ENCODE data around the gene UGCG.
"Not testable (repeated sequence)": the region's sequence is repeated elsewhere in the genome, so short reads cannot be mapped to it uniquely, and the experiment has no call there.

UGCG gene

GRCh38 chr9:111920531-111920930 lies 23.9 kb downstream of the UGCG start:
- DNase-seq (ENCODE audit: low read depth), result no peak

- DNase-seq (ENCODE audit: low read depth), result no peak
Measured at GRCh38 chr9:111922324-111923013, 25.9 kb downstream of the UGCG start.

GRCh38 chr9:111924281-111924680 lies 27.7 kb downstream of the UGCG start:
- DNase-seq (ENCODE audit: low read depth), result no peak

- no peak for DNase-seq (ENCODE audit: low read depth)
Measured at GRCh38 chr9:111925017-111925770, 28.6 kb downstream of the UGCG start.

- no peak for DNase-seq (ENCODE audit: low read depth)
Measured at GRCh38 chr9:111925784-111926183, 29.2 kb downstream of the UGCG start.

- no peak for DNase-seq (ENCODE audit: low read depth)
Measured at GRCh38 chr9:111926421-111926875, 29.8 kb downstream of the UGCG start.

- no peak for DNase-seq (ENCODE audit: low read depth)
Measured at GRCh38 chr9:111928359-111928720, 31.7 kb downstream of the UGCG start.

GRCh38 chr9:111934747-111935146 lies 38.1 kb downstream of the UGCG start:
- no peak for DNase-seq (ENCODE audit: low read depth)

- DNase-seq (ENCODE audit: low read depth), result no peak
Measured at GRCh38 chr9:111936391-111936790, 39.8 kb downstream of the UGCG start.

GRCh38 chr9:111937301-111937700 lies 40.7 kb downstream of the UGCG start:
- DNase-seq (ENCODE audit: low read depth), result no peak

GRCh38 chr9:111937781-111938426 lies 41.3 kb downstream of the UGCG start:
- peak; percentile 33 for DNase-seq (ENCODE audit: low read depth)

- no peak for DNase-seq (ENCODE audit: low read depth)
Measured at GRCh38 chr9:111938427-111938800, 41.8 kb downstream of the UGCG start.

GRCh38 chr9:111939322-111939721 lies 42.7 kb downstream of the UGCG start:
- DNase-seq (ENCODE audit: low read depth), result no peak

GRCh38 chr9:111940697-111941096 lies 44.1 kb downstream of the UGCG start:
- no peak for DNase-seq (ENCODE audit: low read depth)

- no peak for DNase-seq (ENCODE audit: low read depth)
Measured at GRCh38 chr9:111943200-111943599, 46.6 kb downstream of the UGCG start.

- DNase-seq (ENCODE audit: low read depth), result no peak
Measured at GRCh38 chr9:111943746-111944145, 47.1 kb downstream of the UGCG start.

GRCh38 chr9:111944241-111944866 lies 47.7 kb downstream of the UGCG start:
- DNase-seq (ENCODE audit: low read depth), result no peak

- DNase-seq (ENCODE audit: low read depth), result no peak
Measured at GRCh38 chr9:111945216-111945615, 48.6 kb downstream of the UGCG start.

GRCh38 chr9:111948109-111948508 lies 51.5 kb downstream of the UGCG start:
- DNase-seq (ENCODE audit: low read depth), result not testable (repeated sequence)

GRCh38 chr9:111948951-111949350 lies 52.3 kb downstream of the UGCG start:
- DNase-seq (ENCODE audit: low read depth), result no peak

- no peak for DNase-seq (ENCODE audit: low read depth)
Measured at GRCh38 chr9:111949919-111950318, 53.3 kb downstream of the UGCG start.

GRCh38 chr9:111952559-111952958 lies 55.9 kb downstream of the UGCG start:
- no peak for DNase-seq (ENCODE audit: low read depth)

- DNase-seq (ENCODE audit: low read depth), result no peak
Measured at GRCh38 chr9:111953444-111953843, 56.8 kb downstream of the UGCG start.
